SK-MEL-5 (cell line): ENCODE data around the gene ZNF22. TPM values are rescaled to one million over a fixed set of nuclear protein-coding genes. Genes with fewer than 3 reads are reported as not detected.

Source experiments
- DNase-seq: peaks from one replicate; pipeline ENCODE4 v3.0.0-alpha.2; 2016; ENCODE audit warnings: low read depth, low spot score
- in situ Hi-C: cut with HindIII; loops from 2 replicates; pipeline ENCODE4 v1.10.0; 2016; ENCODE audit warnings: low sequenced_read_pairs, high pct_unique_total_duplicates, low pct_unique_long_range_greater_than_20kb
- polyA plus RNA-seq, 2 experiments: library from polyadenylated mRNA; depleted of rRNA; stranded (reverse); fragments of >200 nt; gene quantifications; 2 replicates each; pipeline ENCODE4 v1.2.3, GENCODE V29; 2015
- total RNA-seq: library from RNA; depleted of rRNA; stranded (reverse); fragments of >200 nt; shearing (Covaris generic); gene quantifications from 2 replicates; pipeline ENCODE4 v1.2.3, GENCODE V29; 2014; rRNA removed

ZNF22 gene
- 5.5 and 5.6 TPM in 2 replicates for total RNA-seq
- polyA plus RNA-seq (2015; cell fraction: cytosol; rRNA removed), result 3.0 and 3.7 TPM in 2 replicates
- polyA plus RNA-seq (2015; cell fraction: nucleus; rRNA removed), result 2.6 and 4.7 TPM in 2 replicates

DNA sequence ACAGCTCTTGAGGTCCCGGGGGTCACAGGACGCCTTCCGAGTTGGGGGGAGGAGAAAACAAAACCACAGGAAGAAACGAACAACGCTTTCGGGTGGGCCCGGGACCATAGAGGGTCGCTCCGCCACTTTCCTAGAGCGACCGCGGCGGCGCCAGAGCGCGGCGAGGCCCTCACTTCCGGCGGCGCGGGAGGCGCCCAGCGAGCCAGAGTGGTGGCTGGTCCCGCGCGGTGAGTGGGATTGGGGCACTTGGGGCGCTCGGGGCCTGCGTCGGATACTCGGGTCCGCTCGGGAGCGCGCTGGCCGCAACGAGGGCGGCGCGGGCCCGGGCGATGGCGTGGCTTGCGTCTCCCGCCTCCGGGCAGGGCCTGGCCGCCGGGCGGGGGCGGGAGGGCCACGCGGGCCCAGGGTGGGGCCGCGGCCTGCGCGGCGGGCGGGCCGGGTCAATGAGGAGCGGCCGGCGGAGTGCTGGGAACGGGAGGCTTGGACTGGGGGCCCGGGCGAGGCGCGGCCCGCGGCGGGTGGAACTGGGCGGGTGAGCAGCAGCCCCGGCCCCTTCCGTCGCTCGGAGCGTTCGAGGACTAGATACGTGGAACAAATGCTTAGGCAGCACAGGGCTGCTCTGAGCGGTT lies at the start of gene ZNF22:
Gene ZNF22, plus strand, starts transcription at position 172 of the 629 bp plus-strand sequence. CDS start 2,446 bp downstream, outside the sequence.
- in situ Hi-C loops, result no loop called here
- no peak for DNase-seq

GRCh38 chr10:44951576-44952226 lies 49.0 kb upstream of the ZNF22 start:
- in situ Hi-C loops, result no loop called here

DNA sequence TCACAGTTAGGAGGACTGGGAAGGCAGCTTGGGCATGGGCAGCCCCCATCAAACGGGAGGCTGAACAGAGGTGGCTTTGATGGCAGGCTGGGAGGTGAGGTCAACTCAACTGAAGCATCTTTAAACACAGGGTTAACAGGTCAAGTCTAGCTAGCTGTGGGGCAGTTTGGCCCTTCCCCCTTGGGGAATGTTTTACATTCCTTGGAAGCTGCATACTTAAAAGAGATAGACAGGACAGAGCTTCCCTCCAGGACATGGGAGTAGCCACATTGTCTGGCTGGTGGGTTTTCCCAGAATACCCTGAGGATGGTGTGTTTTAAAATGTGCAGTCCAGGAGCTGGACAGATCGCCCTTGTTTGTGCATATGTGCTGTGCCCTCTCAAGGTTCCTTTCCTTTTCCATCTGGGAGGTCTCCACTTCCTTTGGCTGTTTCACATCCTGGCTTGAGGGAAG lies 47.9 kb upstream of the ZNF22 start:
- DNase-seq, result no peak
- in situ Hi-C loops, result no loop called here

More at GRCh38 chr10:44951576-44952226, 49.0 kb upstream of the ZNF22 start:
- no peak for DNase-seq

DNA sequence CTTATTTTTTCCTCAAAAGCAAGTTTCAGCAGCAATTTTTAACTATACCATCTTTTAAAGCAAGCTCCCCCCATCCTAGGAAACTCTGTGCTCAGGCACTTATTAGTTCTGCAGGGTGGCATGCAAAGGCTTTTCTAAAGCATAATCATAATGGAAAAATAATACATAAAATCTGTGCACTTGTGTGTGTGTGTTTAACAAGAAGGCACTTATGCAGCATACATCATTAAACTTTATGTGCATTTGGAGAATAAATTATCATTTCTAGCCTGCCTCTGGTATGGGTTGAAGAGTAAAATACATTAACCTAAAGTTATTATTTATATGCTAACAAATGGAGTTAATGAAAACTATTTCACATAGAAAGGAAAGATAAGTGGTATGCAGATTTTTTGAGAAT lies 46.7 kb upstream of the ZNF22 start:
- no peak for DNase-seq
- in situ Hi-C loops, result no loop called here

- in situ Hi-C loops, result no loop called here
Measured at GRCh38 chr10:44954962-44955361, 45.8 kb upstream of the ZNF22 start.

GRCh38 chr10:44955413-44956070 lies 45.2 kb upstream of the ZNF22 start:
- in situ Hi-C loops, result no loop called here
- no peak for DNase-seq

More at GRCh38 chr10:44954962-44955361, 45.8 kb upstream of the ZNF22 start:
- no peak for DNase-seq

GRCh38 chr10:44956226-44956625 lies 44.5 kb upstream of the ZNF22 start:
- in situ Hi-C loops, result no loop called here
- DNase-seq, result no peak

DNA sequence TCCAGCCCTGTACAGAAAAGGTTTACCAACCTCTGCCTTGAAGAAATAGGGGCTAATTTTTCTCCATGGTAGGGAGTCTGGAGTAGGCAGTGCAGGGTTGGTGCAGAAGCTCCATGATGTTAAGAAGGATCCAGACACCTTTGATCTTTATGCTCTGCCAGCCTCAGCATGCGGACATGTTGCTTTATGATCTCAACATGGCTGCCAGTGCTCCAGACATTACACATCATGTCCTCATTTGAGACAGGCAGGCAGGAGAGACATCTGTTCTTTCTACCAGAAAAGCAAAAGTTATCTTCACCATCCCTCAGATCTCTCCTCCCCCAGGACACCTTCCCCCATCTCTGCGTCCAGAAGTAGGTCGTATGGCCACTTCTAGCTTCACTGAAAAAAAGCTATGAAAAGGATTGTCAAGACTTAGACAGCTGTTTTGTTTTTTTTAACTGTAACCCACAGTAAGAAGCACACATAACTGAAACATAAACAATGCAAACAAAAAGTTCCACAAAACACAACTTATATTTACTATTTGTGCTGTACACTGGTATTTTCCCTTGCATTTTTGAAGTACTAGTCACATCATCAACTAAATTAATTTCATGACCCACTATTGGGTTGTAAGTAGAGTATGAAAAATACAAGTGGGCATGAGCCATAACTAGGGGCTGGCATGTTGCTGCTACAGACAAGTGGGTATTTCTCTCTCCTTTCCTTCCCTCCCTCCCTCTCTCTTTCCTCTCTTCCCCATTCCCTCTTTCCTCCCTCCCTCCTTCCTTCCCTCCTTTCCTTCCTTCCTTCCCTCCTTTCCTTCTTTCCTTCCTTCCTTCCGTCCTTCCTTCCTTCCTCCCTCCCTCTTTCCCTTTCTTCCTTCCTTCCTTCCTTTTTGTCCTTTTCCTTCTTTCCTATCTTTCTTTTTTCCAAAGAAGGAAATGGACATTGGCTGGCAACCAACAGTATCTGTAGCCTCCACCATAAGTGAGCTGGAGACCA lies 43.7 kb upstream of the ZNF22 start:
- in situ Hi-C loops, result no loop called here
- no peak for DNase-seq

DNA sequence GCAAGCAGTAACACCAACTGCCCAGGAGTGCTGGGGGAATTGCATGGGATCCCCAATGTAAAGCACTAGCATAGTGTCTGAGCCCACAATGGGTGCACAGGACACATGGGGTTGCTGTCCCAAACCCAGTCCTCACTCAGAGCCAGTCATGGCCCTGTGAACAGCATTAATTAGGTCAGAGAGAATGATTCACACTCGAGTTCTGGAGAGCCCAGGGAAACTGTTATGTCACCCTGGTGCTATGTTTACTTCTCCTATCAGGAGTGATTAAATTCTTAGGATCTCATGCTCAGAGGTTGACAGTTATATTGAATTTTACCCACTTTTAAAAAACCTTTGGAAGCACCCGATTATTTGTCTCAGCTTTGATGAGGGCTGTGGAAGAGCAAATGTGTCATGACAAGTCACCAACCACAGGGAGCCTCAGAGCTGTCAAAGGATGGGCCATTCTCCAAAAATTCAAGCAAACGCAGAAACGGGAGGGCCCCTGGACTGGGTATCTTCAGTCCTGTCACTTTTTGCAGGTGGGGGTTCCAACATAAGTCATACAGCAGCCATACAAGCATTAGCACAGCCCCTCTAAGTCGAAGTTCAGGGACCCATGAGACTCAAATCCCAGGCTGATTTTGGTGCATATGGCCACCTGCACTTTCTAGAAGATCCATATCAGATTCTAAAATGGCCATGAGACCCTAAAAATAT lies 42.4 kb upstream of the ZNF22 start:
- in situ Hi-C loops, result no loop called here

GRCh38 chr10:44958898-44959246 lies 41.9 kb upstream of the ZNF22 start:
- in situ Hi-C loops, result no loop called here
- DNase-seq, result no peak

More for the DNA sequence above, 42.4 kb upstream of the ZNF22 start:
- DNase-seq, result no peak

- peak; percentile 85 for DNase-seq
- in situ Hi-C loops, result no loop called here
Measured at GRCh38 chr10:44959247-44960087, 41.3 kb upstream of the ZNF22 start, which contains the start of gene RASSF4. Gene RASSF4, plus strand, starts transcription at chr10:44959802. Its CDS starts 10,401 bp downstream, at chr10:44970203.

GRCh38 chr10:44960088-44960460 lies 40.6 kb upstream of the ZNF22 start:
- no peak for DNase-seq
- in situ Hi-C loops, result no loop called here

DNA sequence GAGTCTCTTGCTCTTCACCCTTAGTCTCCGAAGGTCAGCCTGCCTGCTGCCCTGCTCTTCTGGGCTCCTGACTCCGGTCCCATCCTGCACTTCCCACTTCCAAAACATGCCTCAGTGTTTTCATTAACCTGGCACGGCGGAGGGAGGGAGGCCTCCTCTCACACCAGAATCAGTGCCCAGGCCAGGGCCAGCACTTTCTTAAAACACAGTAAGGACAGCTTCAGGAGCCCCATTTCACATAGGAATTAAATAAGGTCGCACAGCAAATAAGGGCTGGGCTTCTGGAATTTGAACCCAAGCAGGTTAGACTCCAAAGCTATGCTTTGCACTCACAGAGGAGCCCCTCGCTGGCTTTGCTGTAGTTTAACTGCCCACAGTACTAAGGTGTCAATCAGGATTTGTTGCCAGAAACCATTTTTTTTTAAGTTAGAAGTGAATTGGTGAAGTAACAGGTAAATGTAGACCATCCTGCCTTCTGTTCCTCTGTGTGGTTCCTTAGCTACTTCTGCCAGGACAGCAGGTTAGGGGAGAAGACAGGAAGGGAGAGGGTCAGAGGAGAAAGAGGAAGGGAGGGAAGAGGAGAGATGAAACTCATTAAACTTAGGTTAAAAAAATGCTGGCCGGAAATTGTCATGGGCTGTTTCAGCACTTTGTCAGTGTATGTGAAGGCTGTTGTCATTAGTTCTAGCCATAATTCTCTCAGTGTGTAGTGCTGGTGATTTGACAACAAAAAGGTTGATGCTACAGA lies 40.1 kb upstream of the ZNF22 start:
- DNase-seq, result no peak
- in situ Hi-C loops, result no loop called here

- DNase-seq, result no peak
- in situ Hi-C loops, result no loop called here
Measured at GRCh38 chr10:44961230-44961571, 39.5 kb upstream of the ZNF22 start.

DNA sequence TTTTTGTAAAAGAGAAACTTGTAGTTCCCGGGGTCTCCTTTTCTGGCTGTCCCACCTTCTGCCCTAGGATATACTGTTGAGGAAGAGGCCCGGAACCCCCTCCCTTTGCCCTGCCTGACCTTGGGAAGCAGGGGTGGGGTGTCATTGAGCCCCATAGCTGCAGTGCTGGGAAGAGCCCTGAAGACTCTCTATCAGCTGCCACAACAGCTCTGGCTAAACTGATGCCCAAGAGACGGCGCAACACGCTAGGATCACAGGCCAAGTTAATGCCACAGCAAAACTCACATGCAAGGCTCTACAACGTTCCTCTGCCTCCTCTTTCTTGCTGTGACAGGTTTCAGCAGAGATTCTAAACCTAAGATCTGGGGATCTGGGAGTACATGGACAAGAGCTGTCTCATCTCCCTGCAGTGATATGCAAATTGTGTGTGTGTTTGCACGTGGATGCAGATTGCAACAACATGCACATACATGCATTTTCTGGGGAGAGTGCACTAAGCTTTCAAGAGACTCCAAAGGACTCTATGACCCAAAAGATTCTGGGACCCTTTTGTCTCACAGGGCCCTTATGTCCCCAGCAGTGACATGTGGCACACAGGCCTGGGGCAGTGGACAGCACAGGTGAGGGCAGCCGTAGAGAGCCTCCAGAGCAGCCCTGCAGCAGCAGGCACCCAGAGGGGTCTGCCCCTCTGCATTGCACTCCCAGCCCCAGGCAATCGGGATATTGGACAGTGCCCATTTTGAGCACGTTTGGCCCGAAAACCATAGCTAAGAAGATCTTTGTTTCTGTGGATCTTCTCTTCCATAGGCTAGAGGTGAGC lies 38.6 kb upstream of the ZNF22 start:
- in situ Hi-C loops, result no loop called here
- DNase-seq, result no peak
